SK-N-SH treated with all-trans-retinoic acid at 6 μM for 48 hours (cell line): ENCODE results near the gene ZBTB46.

ENCODE experiments used
- ATAC-seq: fragments of 200-7000 bp; cut with Tn5 transposase; 3 replicates; pipeline ENCODE4 v1.9.1; 2020; ENCODE audit warnings: mild to moderate bottlenecking, moderate library complexity
- ARNTL ChIP-seq: fragments of 450-650 bp; formaldehyde crosslinking; IDR thresholded peaks from 2 replicates; pipeline ENCODE4 v1.5.0; 2020; ENCODE audit warnings: low read depth, mild to moderate bottlenecking, moderate library complexity, borderline replicate concordance
- BACH2 ChIP-seq: fragments of 250-450 bp; sonication (Bioruptor Pico); IDR thresholded peaks from 2 replicates; pipeline ENCODE4 v1.9.0; 2021; ENCODE audit warnings: mild to moderate bottlenecking, borderline replicate concordance
- CREB5 ChIP-seq: fragments of 250-450 bp; sonication (Bioruptor Pico); IDR thresholded peaks from 2 replicates; pipeline ENCODE4 v1.5.1; 2020; ENCODE audit warnings: low read depth, mild to moderate bottlenecking, moderate library complexity
- CSDC2 ChIP-seq: fragments of 250-450 bp; sonication (Bioruptor Pico); IDR thresholded peaks from 2 replicates; pipeline ENCODE4 v1.5.0; 2020; ENCODE audit warnings: mild to moderate bottlenecking, moderate library complexity
- CSRNP3 ChIP-seq: fragments of 250-450 bp; sonication (Bioruptor Pico); IDR thresholded peaks from 2 replicates; pipeline ENCODE4 v1.5.1; 2021; ENCODE audit warnings: mild to moderate bottlenecking, moderate library complexity
- GLIS3 ChIP-seq: fragments of 250-450 bp; sonication (Bioruptor Pico); IDR thresholded peaks from 2 replicates; pipeline ENCODE4 v1.5.0; 2020; ENCODE audit warnings: mild to moderate bottlenecking, moderate library complexity
- ISL1 ChIP-seq: fragments of 250-450 bp; sonication (Bioruptor Pico); IDR thresholded peaks from 2 replicates; pipeline ENCODE4 v2.1.2; 2022; ENCODE audit warnings: mild to moderate bottlenecking, moderate library complexity
- POU6F1 ChIP-seq: fragments of 250-450 bp; sonication (Bioruptor Pico); IDR thresholded peaks from 2 replicates; pipeline ENCODE4 v1.8.0; 2021; ENCODE audit warnings: low read depth, mild to moderate bottlenecking, moderate library complexity, borderline replicate concordance
- PPARA ChIP-seq: fragments of 250-450 bp; sonication (Bioruptor Pico); IDR thresholded peaks from 2 replicates; pipeline ENCODE4 v1.5.0; 2020; ENCODE audit warnings: mild to moderate bottlenecking, borderline replicate concordance
- RARB ChIP-seq: fragments of 250-450 bp; sonication (Bioruptor Pico); IDR thresholded peaks from 2 replicates; pipeline ENCODE4 v1.8.0; 2021; ENCODE audit warnings: mild to moderate bottlenecking, moderate library complexity
- TCF4 ChIP-seq: fragments of 250-450 bp; sonication (Bioruptor Pico); IDR thresholded peaks from 2 replicates; pipeline ENCODE4 v1.8.0; 2021; ENCODE audit warnings: mild to moderate bottlenecking, moderate library complexity, borderline replicate concordance
- ZC3H10 ChIP-seq: fragments of 250-450 bp; sonication (Bioruptor Pico); IDR thresholded peaks from 2 replicates; pipeline ENCODE4 v1.5.1; 2021; ENCODE audit warnings: mild to moderate bottlenecking, moderate library complexity
- ZFP3 ChIP-seq: fragments of 250-450 bp; sonication (Bioruptor Pico); IDR thresholded peaks from 2 replicates; pipeline ENCODE4 v1.5.0; 2020; ENCODE audit warnings: mild to moderate bottlenecking, moderate library complexity
- ZFP30 ChIP-seq: fragments of 450-650 bp; formaldehyde crosslinking; IDR thresholded peaks from 2 replicates; pipeline ENCODE4 v1.5.0; 2022; ENCODE audit warnings: mild to moderate bottlenecking, moderate library complexity
- ZNF565 ChIP-seq: fragments of 450-650 bp; formaldehyde crosslinking; conservative IDR thresholded peaks from 2 replicates; pipeline ENCODE4 v1.5.0; 2020; ENCODE audit warnings: low read depth, mild to moderate bottlenecking, moderate library complexity
- ZNF70 ChIP-seq: fragments of 450-650 bp; formaldehyde crosslinking; IDR thresholded peaks from 2 replicates; pipeline ENCODE4 v1.5.0; 2020; ENCODE audit warnings: mild to moderate bottlenecking, moderate library complexity
- ZNF8 ChIP-seq: fragments of 450-650 bp; formaldehyde crosslinking; IDR thresholded peaks from 2 replicates; pipeline ENCODE4 v1.5.0; 2020; ENCODE audit warnings: mild to moderate bottlenecking, moderate library complexity
- TF ChIP-seq, protein P1 (sequence below): fragments of 250-450 bp; sonication (Bioruptor Pico); IDR thresholded peaks from 2 replicates; pipeline ENCODE4 v1.8.0; 2020; ENCODE audit warnings: mild to moderate bottlenecking, moderate library complexity, borderline replicate concordance
- TF ChIP-seq, protein P2 (sequence below): fragments of 250-450 bp; sonication (Bioruptor Pico); IDR thresholded peaks from 2 replicates; pipeline ENCODE4 v1.5.0; 2020; ENCODE audit warnings: mild to moderate bottlenecking, moderate library complexity

The ZBTB46 gene

GRCh38 chr20:63746751-63747315 lies 84.2 kb downstream of the ZBTB46 start:
- TF ChIP-seq PPARA (no peak), GLIS3 (CRISPR knock-in tag) (no peak), POU6F1 (CRISPR knock-in tag) (no peak), ZNF8 (CRISPR knock-in tag) (no peak), ARNTL (CRISPR knock-in tag) (no peak), ZC3H10 (CRISPR knock-in tag) (no peak), ZNF565 (no peak), ZNF70 (CRISPR knock-in tag) (no peak), ZFP30 (CRISPR knock-in tag) (no peak), ZFP3 (no peak)
- TF ChIP-seq, protein P1, sequence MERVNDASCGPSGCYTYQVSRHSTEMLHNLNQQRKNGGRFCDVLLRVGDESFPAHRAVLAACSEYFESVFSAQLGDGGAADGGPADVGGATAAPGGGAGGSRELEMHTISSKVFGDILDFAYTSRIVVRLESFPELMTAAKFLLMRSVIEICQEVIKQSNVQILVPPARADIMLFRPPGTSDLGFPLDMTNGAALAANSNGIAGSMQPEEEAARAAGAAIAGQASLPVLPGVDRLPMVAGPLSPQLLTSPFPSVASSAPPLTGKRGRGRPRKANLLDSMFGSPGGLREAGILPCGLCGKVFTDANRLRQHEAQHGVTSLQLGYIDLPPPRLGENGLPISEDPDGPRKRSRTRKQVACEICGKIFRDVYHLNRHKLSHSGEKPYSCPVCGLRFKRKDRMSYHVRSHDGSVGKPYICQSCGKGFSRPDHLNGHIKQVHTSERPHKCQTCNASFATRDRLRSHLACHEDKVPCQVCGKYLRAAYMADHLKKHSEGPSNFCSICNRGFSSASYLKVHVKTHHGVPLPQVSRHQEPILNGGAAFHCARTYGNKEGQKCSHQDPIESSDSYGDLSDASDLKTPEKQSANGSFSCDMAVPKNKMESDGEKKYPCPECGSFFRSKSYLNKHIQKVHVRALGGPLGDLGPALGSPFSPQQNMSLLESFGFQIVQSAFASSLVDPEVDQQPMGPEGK, result no peak
- ATAC-seq, result peak; percentile 12; the same call in 2 of the 3 replicates

GRCh38 chr20:63745961-63746731 lies 84.9 kb downstream of the ZBTB46 start:
- peak; percentile 31 for ATAC-seq
- TF ChIP-seq ISL1 (CRISPR knock-in tag) (no peak), RARB (CRISPR knock-in tag) (no peak)
- TF ChIP-seq, protein P2, sequence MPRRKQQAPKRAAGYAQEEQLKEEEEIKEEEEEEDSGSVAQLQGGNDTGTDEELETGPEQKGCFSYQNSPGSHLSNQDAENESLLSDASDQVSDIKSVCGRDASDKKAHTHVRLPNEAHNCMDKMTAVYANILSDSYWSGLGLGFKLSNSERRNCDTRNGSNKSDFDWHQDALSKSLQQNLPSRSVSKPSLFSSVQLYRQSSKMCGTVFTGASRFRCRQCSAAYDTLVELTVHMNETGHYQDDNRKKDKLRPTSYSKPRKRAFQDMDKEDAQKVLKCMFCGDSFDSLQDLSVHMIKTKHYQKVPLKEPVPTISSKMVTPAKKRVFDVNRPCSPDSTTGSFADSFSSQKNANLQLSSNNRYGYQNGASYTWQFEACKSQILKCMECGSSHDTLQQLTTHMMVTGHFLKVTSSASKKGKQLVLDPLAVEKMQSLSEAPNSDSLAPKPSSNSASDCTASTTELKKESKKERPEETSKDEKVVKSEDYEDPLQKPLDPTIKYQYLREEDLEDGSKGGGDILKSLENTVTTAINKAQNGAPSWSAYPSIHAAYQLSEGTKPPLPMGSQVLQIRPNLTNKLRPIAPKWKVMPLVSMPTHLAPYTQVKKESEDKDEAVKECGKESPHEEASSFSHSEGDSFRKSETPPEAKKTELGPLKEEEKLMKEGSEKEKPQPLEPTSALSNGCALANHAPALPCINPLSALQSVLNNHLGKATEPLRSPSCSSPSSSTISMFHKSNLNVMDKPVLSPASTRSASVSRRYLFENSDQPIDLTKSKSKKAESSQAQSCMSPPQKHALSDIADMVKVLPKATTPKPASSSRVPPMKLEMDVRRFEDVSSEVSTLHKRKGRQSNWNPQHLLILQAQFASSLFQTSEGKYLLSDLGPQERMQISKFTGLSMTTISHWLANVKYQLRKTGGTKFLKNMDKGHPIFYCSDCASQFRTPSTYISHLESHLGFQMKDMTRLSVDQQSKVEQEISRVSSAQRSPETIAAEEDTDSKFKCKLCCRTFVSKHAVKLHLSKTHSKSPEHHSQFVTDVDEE, result no peak

GRCh38 chr20:63745424-63745805 lies 85.6 kb downstream of the ZBTB46 start:
- TF ChIP-seq ZNF565 (no peak), CSDC2 (no peak), RARB (CRISPR knock-in tag) (no peak), CREB5 (CRISPR knock-in tag) (no peak)
- no peak for ATAC-seq

DNA sequence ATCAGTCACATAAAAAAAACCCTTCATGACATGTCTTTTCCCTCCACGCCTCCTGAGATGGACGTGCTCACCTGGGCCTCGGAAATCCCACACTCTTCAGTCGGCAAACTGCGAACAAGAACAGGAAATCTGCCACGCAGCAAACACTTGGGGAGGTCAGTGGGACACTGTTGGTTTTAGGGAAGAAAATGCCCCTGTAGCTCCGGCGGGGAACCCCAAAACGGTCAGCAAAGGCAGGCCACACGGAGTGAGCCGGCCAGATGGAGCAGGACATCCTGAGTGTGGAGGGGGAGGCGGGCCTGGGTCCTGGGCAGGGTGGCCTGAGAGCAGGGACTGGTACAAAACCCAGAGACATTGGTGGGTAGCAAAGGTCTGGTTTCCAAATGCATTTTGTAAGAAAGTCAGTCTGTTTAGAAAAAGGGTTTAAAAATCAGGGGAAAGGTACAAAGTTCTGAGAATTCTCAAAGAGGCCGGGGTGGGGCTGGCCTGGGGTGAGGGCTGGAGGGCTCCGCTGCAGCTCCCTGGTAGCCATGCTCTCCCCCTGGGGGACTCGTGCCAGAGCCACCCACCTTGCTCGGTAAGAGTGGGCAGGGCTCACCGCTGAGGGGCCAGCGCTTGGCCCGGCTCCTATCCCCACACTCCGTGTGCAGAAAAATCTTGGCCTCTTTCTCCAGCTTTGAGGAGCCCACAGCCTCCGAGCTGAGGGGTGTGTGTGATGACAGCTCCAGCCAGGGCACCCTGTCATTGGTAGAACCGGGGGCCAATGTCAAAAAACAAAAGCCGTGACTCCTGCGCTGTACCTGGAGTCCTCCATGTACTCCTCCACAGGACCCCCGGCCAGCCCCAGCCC lies 86.3 kb downstream of the ZBTB46 start:
- ATAC-seq, result no peak
- TF ChIP-seq BACH2 (CRISPR knock-in tag) (no peak), ZC3H10 (CRISPR knock-in tag) (no peak), CSRNP3 (no peak), ZFP30 (CRISPR knock-in tag) (no peak), ZNF8 (CRISPR knock-in tag) (no peak), ZNF70 (CRISPR knock-in tag) (no peak), CSDC2 (no peak), TCF4 (CRISPR knock-in tag) (no peak), CREB5 (CRISPR knock-in tag) (no peak)
- TF ChIP-seq, protein P2, result no peak
